Measurements from ENCODE around the gene IL18.

DNA sequence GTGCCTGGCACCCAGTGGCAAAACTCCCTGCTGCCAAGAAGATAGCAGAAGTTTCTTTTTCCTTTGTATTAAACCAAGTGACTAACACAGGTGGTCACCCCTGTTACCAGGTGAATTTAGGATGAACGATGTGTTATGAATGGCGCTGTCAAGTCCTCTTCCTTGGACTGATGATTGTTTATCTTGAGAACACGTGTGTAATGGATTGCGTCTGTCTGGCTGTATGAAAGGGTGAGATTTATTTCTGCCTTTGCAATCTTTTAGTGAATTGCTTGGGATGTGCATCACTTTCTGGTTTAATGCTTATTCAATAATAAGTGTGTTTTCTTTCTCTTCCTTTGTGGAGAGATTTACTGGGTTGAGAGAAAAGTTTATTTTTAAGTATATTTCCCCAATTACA is 40.8 kb downstream of the IL18 start:
- TF ChIP-seq, protein P1, sequence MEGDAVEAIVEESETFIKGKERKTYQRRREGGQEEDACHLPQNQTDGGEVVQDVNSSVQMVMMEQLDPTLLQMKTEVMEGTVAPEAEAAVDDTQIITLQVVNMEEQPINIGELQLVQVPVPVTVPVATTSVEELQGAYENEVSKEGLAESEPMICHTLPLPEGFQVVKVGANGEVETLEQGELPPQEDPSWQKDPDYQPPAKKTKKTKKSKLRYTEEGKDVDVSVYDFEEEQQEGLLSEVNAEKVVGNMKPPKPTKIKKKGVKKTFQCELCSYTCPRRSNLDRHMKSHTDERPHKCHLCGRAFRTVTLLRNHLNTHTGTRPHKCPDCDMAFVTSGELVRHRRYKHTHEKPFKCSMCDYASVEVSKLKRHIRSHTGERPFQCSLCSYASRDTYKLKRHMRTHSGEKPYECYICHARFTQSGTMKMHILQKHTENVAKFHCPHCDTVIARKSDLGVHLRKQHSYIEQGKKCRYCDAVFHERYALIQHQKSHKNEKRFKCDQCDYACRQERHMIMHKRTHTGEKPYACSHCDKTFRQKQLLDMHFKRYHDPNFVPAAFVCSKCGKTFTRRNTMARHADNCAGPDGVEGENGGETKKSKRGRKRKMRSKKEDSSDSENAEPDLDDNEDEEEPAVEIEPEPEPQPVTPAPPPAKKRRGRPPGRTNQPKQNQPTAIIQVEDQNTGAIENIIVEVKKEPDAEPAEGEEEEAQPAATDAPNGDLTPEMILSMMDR (IDR thresholded peaks at IDR 0.05; ENCODE audit: poor library complexity, severe bottlenecking) = no peak
- no peak for TF ChIP-seq TAF1 (IDR thresholded peaks at IDR 0.05; ENCODE audit: low read depth)
- no peak for TF ChIP-seq RAD21 (conservative IDR thresholded peaks at IDR 0.05)
